Activated CD4-positive, alpha-beta T cell treated with anti-CD3 and anti-CD28 coated beads for 48 hours (primary cell): ENCODE measurements around the gene ACOX3.
"Not testable (repeated sequence)": the region's sequence is repeated elsewhere in the genome, so short reads cannot be mapped to it uniquely, and the experiment has no call there.

Experiments
- DNase-seq: peaks from one replicate; pipeline ENCODE4 v3.0.0-alpha.2; 2020

Gene ACOX3

GRCh38 chr4:8348071-8348470 lies 92.5 kb downstream of the ACOX3 start:
- DNase-seq, result no peak

- DNase-seq, result no peak
Observed at GRCh38 chr4:8347660-8348059, 92.9 kb downstream of the ACOX3 start.

- DNase-seq, result no peak
Observed at GRCh38 chr4:8346838-8347605, 93.5 kb downstream of the ACOX3 start.

- no peak for DNase-seq
Observed at GRCh38 chr4:8345946-8346814, 94.3 kb downstream of the ACOX3 start.

- no peak for DNase-seq
Observed at GRCh38 chr4:8345053-8345945, 95.2 kb downstream of the ACOX3 start.

GRCh38 chr4:8344377-8344776 lies 96.1 kb downstream of the ACOX3 start:
- DNase-seq, result no peak

GRCh38 chr4:8343967-8344331 lies 96.6 kb downstream of the ACOX3 start:
- DNase-seq, result no peak

- DNase-seq, result no peak
Observed at GRCh38 chr4:8343262-8343966, 97.1 kb downstream of the ACOX3 start.

GRCh38 chr4:8342651-8343261 lies 97.8 kb downstream of the ACOX3 start:
- no peak for DNase-seq

GRCh38 chr4:8341691-8342090 lies 98.8 kb downstream of the ACOX3 start:
- no peak for DNase-seq

GRCh38 chr4:8341281-8341680 lies 99.2 kb downstream of the ACOX3 start:
- DNase-seq, result not testable (repeated sequence)

GRCh38 chr4:8340781-8341241 lies 99.7 kb downstream of the ACOX3 start:
- no peak for DNase-seq

- DNase-seq, result no peak
Observed at GRCh38 chr4:8338351-8338961, 102.1 kb downstream of the ACOX3 start.

- no peak for DNase-seq
Observed at GRCh38 chr4:8336412-8337075, 104.0 kb downstream of the ACOX3 start.

- no peak for DNase-seq
Observed at GRCh38 chr4:8335848-8336247, 104.7 kb downstream of the ACOX3 start.

- no peak for DNase-seq
Observed at GRCh38 chr4:8334786-8335460, 105.6 kb downstream of the ACOX3 start.

GRCh38 chr4:8333726-8334460 lies 106.6 kb downstream of the ACOX3 start:
- no peak for DNase-seq

GRCh38 chr4:8332891-8333331 lies 107.6 kb downstream of the ACOX3 start:
- no peak for DNase-seq
